Suprapubic skin (tissue), 4 donors: ENCODE measurements around the gene PCYOX1L.

Source experiments
- POLR2A ChIP-seq, 2 donors: fragments of 450-650 bp; IDR thresholded peaks; one replicate each; pipeline ENCODE4 v1.6.1; 2017; ENCODE audit warnings: antibody characterized with exemption in 2 of 2, mild to moderate bottlenecking in 2 of 2, moderate library complexity in 2 of 2
- POLR2AphosphoS5 ChIP-seq, 3 donors: sonication (generic); formaldehyde crosslinking; IDR thresholded peaks; one replicate each; pipeline ENCODE4 v1.6.1; 2017; ENCODE audit warnings: antibody characterized with exemption in 3 of 3
- TF ChIP-seq, protein P1 (sequence below), 2 donors: fragments of 200-600 bp in 1 of 2; fragments of 450-650 bp in 1 of 2; sonication (generic) in 1 of 2; IDR thresholded peaks; one replicate each; pipeline ENCODE4 v1.5.1; 2016 to 2019; ENCODE audit warnings: antibody characterized with exemption in 2 of 2, mild to moderate bottlenecking in 1 of 2, moderate library complexity in 1 of 2

GRCh38 chr5:149414405-149415065 is 56.7 kb downstream of the PCYOX1L start:
- TF ChIP-seq, protein P1, sequence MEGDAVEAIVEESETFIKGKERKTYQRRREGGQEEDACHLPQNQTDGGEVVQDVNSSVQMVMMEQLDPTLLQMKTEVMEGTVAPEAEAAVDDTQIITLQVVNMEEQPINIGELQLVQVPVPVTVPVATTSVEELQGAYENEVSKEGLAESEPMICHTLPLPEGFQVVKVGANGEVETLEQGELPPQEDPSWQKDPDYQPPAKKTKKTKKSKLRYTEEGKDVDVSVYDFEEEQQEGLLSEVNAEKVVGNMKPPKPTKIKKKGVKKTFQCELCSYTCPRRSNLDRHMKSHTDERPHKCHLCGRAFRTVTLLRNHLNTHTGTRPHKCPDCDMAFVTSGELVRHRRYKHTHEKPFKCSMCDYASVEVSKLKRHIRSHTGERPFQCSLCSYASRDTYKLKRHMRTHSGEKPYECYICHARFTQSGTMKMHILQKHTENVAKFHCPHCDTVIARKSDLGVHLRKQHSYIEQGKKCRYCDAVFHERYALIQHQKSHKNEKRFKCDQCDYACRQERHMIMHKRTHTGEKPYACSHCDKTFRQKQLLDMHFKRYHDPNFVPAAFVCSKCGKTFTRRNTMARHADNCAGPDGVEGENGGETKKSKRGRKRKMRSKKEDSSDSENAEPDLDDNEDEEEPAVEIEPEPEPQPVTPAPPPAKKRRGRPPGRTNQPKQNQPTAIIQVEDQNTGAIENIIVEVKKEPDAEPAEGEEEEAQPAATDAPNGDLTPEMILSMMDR (IDR thresholded peaks at IDR 0.05) = no peak
- no peak for TF ChIP-seq POLR2AphosphoS5 (IDR thresholded peaks at IDR 0.05)
- TF ChIP-seq POLR2A (IDR thresholded peaks at IDR 0.05) = no peak
